ENCODE measurements around the gene FNTB. TPM values are rescaled to one million over a fixed set of nuclear protein-coding genes. Genes with fewer than 3 reads are reported as not detected.

Gene FNTB

Small RNA genes within 50 kb of the gene (small RNA-seq; reads per million reads assigned to genes)
- not detected for gene MIR4706 (ENCODE audit: insufficient read depth)

Data from mesendoderm (in vitro differentiated cells).